Ovary (tissue), 3 donors: ENCODE data around the gene GPR17.

Experiments used
- CTCF ChIP-seq, 3 donors: fragments of 450-650 bp in 2 of 3; fragments of 200-600 bp in 1 of 3; IDR thresholded peaks; one replicate each; pipeline versions ENCODE4 v1.5.1 to v1.8.0; 2016 to 2022; ENCODE audit warnings: antibody characterized with exemption in 3 of 3, mild to moderate bottlenecking in 1 of 3
- EP300 ChIP-seq: sonication (generic); formaldehyde crosslinking; IDR thresholded peaks from one replicate; pipeline ENCODE4 v1.6.1; 2017; ENCODE audit warnings: antibody characterized with exemption
- POLR2A ChIP-seq: fragments of 450-650 bp; IDR thresholded peaks from one replicate; pipeline ENCODE4 v1.6.1; 2017; ENCODE audit warnings: antibody characterized with exemption, mild to moderate bottlenecking, moderate library complexity
- donor health status: DM: no; HTN: no; CAD: no.

GRCh38 chr2:127609818-127610217 is 36.1 kb upstream of the GPR17 start:
- TF ChIP-seq CTCF (IDR thresholded peaks at IDR 0.05) (no peak), POLR2A (no peak), EP300 (no peak)
